GM21528 (cell line): ENCODE data around the gene GFER.
"Not testable (repeated sequence)": the region's sequence is repeated elsewhere in the genome, so short reads cannot be mapped to it uniquely, and the experiment has no call there.

Experiments used
- ATAC-seq: cut with Tn5 transposase; IDR thresholded peaks from one replicate; pipeline ENCODE4 v1.9.1; 2021; ENCODE audit warnings: mild to moderate bottlenecking, moderate library complexity; ENCODE audit not compliant: unreplicated experiment, low FRiP score

Gene GFER

GRCh38 chr16:2003827-2004641, 20.0 kb downstream of the GFER start:
- ATAC-seq = no peak

- no peak for ATAC-seq
Observed at GRCh38 chr16:2004795-2005517, 21.0 kb downstream of the GFER start.

GRCh38 chr16:2005646-2006045, 21.7 kb downstream of the GFER start:
- no peak for ATAC-seq

- no peak for ATAC-seq
Observed at GRCh38 chr16:2006317-2006716, 22.3 kb downstream of the GFER start.

GRCh38 chr16:2007081-2007836, 23.3 kb downstream of the GFER start:
- no peak for ATAC-seq

- no peak for ATAC-seq
Observed at GRCh38 chr16:2008009-2008526, 24.1 kb downstream of the GFER start.

GRCh38 chr16:2008631-2009163, 24.7 kb downstream of the GFER start:
- ATAC-seq = no peak

- ATAC-seq = no peak
Observed at GRCh38 chr16:2009164-2009711, 25.2 kb downstream of the GFER start.

GRCh38 chr16:2009791-2010510, 26.0 kb downstream of the GFER start, which contains the start of gene ZNF598:
Gene ZNF598 (minus strand): TSS chr16:2009821.
- no peak for ATAC-seq

- ATAC-seq = not testable (repeated sequence)
Observed at GRCh38 chr16:2011726-2012125, 27.7 kb downstream of the GFER start.

- no peak for ATAC-seq
Observed at GRCh38 chr16:2013527-2013926, 29.5 kb downstream of the GFER start.

- no peak for ATAC-seq
Observed at GRCh38 chr16:2015117-2015946, 31.3 kb downstream of the GFER start.

GRCh38 chr16:2015947-2016208, 31.9 kb downstream of the GFER start:
- ATAC-seq = no peak

- ATAC-seq = no peak
Observed at GRCh38 chr16:2016407-2016922, 32.5 kb downstream of the GFER start.

- ATAC-seq = no peak
Observed at GRCh38 chr16:2019518-2019920, 35.5 kb downstream of the GFER start, which contains the start of gene NPW. Gene NPW (plus strand): TSS chr16:2019785.

- ATAC-seq = no peak
Observed at GRCh38 chr16:2019921-2020831, 36.2 kb downstream of the GFER start.

GRCh38 chr16:2022723-2023091, 38.7 kb downstream of the GFER start:
- ATAC-seq = peak; percentile 17
